Ovary (tissue), 3 donors: ENCODE results near the gene CHD5.

Experiments
- CTCF ChIP-seq, 3 donors: fragments of 450-650 bp in 2 of 3; fragments of 200-600 bp in 1 of 3; IDR thresholded peaks; one replicate each; pipeline versions ENCODE4 v1.5.1 to v1.8.0; 2016 to 2022; ENCODE audit warnings: antibody characterized with exemption in 3 of 3, mild to moderate bottlenecking in 1 of 3
- POLR2A ChIP-seq: fragments of 450-650 bp; IDR thresholded peaks from one replicate; pipeline ENCODE4 v1.6.1; 2017; ENCODE audit warnings: antibody characterized with exemption, mild to moderate bottlenecking, moderate library complexity
- donor health status: DM: no; HTN: no; CAD: no.

- TF ChIP-seq CTCF (IDR thresholded peaks at IDR 0.05) (no peak), POLR2A (no peak)
Observed at GRCh38 chr1:6123083-6123482, 57.0 kb downstream of the CHD5 start.
